Stimulated activated CD8-positive, alpha-beta memory T cell treated with anti-CD3 and anti-CD28 coated beads, Interleukin-15, amount 100 ng/mL, for 48 hours (primary cell): Measurements from ENCODE around the gene EIF4G3.
"Not testable (repeated sequence)": the region's sequence is repeated elsewhere in the genome, so short reads cannot be mapped to it uniquely, and the experiment has no call there.

Experiments
- DNase-seq, 2 donors: peaks; one replicate each; pipeline ENCODE4 v3.0.0-alpha.2; 2020; ENCODE audit warnings: low read depth in 2 of 2

EIF4G3 gene

GRCh38 chr1:20830378-20830777 is 346.3 kb downstream of the EIF4G3 start:
- no peak for DNase-seq

GRCh38 chr1:20829946-20830345 is 346.8 kb downstream of the EIF4G3 start:
- DNase-seq: no peak

GRCh38 chr1:20829531-20829930 is 347.2 kb downstream of the EIF4G3 start:
- DNase-seq: no peak

GRCh38 chr1:20823845-20824244 is 352.9 kb downstream of the EIF4G3 start:
- no peak for DNase-seq

- no peak for DNase-seq
Observed at GRCh38 chr1:20821466-20821865, 355.2 kb downstream of the EIF4G3 start.

GRCh38 chr1:20819818-20820217 is 356.9 kb downstream of the EIF4G3 start:
- DNase-seq: no peak

GRCh38 chr1:20814534-20814871 is 362.2 kb downstream of the EIF4G3 start:
- no peak for DNase-seq

GRCh38 chr1:20811916-20812315 is 364.8 kb downstream of the EIF4G3 start:
- no peak for DNase-seq

- DNase-seq: no peak
Observed at GRCh38 chr1:20793236-20793635, 383.5 kb downstream of the EIF4G3 start.

- no peak for DNase-seq
Observed at GRCh38 chr1:20792196-20792595, 384.5 kb downstream of the EIF4G3 start.

- DNase-seq: no peak
Observed at GRCh38 chr1:20790785-20791184, 385.9 kb downstream of the EIF4G3 start.

- not testable (repeated sequence) for DNase-seq
Observed at GRCh38 chr1:20789598-20789997, 387.1 kb downstream of the EIF4G3 start.

- no peak for DNase-seq
Observed at GRCh38 chr1:20787840-20788795, 388.6 kb downstream of the EIF4G3 start.

GRCh38 chr1:20787029-20787839 is 389.5 kb downstream of the EIF4G3 start, which contains the start of gene HP1BP3:
TSS of gene HP1BP3 (minus strand) at chr1:20787307. CDS start at chr1:20780440, 6,867 bp downstream.
- DNase-seq: peak; percentile 71 to 77

GRCh38 chr1:20786253-20787028 is 390.3 kb downstream of the EIF4G3 start:
- DNase-seq: peak; percentile 94 to 95

- no peak for DNase-seq
Observed at GRCh38 chr1:20785907-20786252, 390.8 kb downstream of the EIF4G3 start.

- no peak for DNase-seq
Observed at GRCh38 chr1:20775700-20776099, 401.0 kb downstream of the EIF4G3 start.

- DNase-seq: no peak
Observed at GRCh38 chr1:20771780-20772179, 404.9 kb downstream of the EIF4G3 start.

GRCh38 chr1:20770314-20771087 is 406.2 kb downstream of the EIF4G3 start:
- no peak for DNase-seq

GRCh38 chr1:20767271-20767670 is 409.4 kb downstream of the EIF4G3 start:
- DNase-seq: no peak

GRCh38 chr1:20763417-20763816 is 413.3 kb downstream of the EIF4G3 start:
- no peak for DNase-seq
